Stimulated activated CD4-positive, alpha-beta T cell treated with anti-CD3 and anti-CD28 coated beads, Interleukin-15, amount 100 ng/mL, for 1 hour (primary cell): ENCODE results near the gene CD320.

Source experiments
- DNase-seq, 2 donors: peaks; one replicate each; pipeline ENCODE4 v3.0.0-alpha.2; 2020; ENCODE audit warnings: low read depth in 1 of 2, low spot score in 1 of 2

CD320 gene

DNA sequence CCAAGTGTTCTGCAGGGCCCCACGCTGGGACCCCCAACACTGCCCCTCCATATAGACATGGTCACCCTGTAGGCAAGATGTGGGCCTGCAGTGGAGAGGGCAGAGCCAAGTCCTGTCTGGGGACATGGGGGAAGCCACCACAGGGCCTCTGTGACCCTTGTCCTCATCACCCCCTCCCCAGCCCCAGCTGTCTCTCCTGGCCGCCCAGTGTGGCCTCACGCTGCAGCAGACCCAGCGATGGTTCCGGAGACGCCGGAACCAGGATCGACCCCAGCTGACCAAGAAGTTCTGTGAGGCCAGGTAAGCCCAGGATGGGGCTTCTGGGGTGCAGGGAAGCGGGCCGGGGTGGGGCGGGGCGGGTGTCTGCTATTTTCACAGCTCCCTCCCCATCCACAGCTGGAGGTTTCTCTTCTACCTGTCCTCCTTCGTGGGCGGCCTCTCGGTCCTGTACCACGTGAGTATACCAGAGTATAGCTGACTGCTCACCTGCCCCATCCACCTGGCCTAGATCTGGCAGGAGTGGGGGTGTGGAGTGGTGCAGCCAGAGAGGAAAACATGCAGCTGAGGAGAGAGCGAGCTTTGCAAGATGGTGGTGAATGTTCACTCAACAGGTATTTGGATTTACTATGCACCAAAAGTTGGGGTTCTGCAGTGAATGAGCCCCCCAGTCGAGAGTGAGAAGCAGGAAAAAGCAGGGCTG lies 52.6 kb downstream of the CD320 start:
- no peak for DNase-seq

DNA sequence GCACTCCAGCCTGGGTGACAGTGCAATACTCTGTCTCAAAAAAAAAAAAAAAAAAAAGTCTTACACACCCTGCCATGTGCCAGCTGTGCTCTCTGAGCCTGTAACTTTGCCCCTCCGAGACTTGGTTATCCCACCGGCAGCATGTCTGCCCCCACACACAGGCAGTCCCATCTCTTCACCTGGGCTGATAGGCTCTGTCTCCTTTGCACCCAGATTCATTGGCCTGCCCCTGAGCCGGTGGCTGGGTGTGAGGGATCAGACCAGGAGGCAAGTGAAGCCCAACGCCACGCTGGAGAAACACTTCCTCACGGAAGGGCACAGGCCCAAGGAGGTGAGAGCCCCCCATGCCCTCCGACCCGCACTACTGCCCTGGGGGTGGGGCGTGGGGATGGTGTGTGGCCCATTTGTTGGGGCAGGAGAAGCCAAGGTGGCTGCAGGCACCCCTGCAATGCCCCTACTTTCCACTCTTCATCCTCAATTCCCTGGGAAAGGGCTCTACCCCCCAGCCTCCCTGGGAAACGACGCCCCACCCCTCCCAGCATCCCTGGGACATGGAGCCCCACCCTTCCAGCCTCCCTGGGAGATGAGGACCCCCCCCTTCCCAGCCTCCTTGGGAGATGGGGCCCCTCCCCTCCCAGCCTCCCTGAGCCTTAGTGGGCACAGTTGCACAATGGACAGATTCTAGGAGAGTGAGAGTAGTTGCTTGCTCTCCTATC lies 53.7 kb downstream of the CD320 start:
- DNase-seq = no peak

- no peak for DNase-seq
These were observed 54.5 kb downstream of the CD320 start for GRCh38 chr19:8253678-8254077.

DNA sequence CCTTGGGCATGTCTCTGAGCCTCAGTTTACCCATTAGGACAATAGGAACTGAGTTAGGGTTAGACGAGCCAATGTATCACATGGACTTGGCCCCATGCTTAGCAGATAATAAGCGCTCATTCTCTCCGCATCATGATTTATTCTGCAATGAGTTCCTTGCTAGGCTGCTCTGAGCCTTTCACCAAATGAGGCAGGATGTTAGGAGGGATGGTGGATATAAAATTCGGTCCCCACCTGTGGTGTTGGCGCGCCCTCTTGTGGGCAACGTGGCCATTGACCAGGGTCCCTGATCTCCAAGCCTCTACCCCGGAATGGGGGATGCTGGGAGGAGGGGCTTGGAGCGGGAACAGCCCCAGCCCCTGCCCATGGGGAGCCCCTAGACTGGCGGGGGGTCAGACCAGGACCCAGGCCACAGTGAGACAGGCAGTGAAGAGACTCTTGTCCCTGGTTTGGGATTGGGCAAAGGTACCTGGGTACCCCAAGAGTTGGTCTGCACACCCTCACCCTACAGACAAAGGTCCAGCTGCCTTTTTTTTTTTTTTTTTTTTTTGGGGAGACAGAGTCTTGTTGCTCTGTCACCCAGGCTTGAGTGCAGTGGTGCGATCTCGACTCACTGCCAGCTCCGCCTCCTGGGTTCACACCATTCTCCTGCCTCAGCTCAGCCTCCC lies 55.1 kb downstream of the CD320 start:
- peak; percentile 70 to 76 for DNase-seq
